ENCODE data around the gene DOK1. TPM values are rescaled to one million over a fixed set of nuclear protein-coding genes. Genes with fewer than 3 reads are reported as not detected.

DOK1 gene
- 13.0 and 19.8 TPM in 2 replicates for total RNA-seq

GRCh38 chr2:74553892-74554819, at the start of gene DOK1, which contains the start of gene LOXL3:
DOK1 (plus strand) TSS chr2:74554720; CDS start chr2:74554755, 35 bp downstream.
LOXL3 (minus strand) TSS chr2:74553942; CDS start chr2:74552634, 1,308 bp downstream.
- DNase-seq (ENCODE audit: low read depth), result peak; percentile 53

DNA sequence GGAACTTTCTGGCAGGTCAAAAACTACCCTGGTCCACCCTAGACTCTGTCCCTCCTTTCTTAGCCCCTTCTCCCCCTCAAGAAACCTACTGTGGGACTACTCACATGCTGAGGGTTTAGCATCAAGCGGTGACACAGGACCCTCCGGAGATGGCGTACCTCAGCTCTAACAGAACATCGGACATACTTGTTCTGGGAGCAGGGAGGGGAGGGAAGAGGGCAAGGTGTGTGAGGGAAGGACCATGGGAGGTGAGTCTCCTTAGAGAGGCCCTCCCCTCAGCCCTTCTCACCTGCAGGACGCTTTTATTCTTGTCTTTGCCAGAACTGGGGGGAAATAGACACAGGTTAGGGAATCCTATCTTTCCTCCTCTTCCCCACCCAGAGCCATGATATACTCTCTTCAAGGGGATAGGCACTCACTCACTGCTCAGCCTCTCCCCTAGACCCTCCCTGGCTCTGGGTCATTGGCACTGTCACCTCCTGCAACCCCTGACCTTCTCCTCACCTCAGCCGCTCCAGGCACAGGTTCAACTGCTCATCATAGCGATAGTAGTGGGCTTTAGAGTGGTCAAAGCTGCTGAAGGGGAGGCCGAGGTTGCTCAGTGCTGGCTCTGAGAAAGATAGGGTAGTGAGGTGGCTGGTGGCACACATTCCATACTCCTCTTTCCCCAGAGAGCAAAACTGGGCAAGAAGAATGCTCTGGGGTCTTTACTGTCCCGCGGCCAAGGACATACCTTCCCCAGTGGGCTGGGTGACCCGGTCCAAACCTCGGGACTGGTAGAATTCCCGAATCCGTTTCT, 48.9 kb upstream of the DOK1 start:
- DNase-seq (ENCODE audit: low read depth), result no peak

DNA sequence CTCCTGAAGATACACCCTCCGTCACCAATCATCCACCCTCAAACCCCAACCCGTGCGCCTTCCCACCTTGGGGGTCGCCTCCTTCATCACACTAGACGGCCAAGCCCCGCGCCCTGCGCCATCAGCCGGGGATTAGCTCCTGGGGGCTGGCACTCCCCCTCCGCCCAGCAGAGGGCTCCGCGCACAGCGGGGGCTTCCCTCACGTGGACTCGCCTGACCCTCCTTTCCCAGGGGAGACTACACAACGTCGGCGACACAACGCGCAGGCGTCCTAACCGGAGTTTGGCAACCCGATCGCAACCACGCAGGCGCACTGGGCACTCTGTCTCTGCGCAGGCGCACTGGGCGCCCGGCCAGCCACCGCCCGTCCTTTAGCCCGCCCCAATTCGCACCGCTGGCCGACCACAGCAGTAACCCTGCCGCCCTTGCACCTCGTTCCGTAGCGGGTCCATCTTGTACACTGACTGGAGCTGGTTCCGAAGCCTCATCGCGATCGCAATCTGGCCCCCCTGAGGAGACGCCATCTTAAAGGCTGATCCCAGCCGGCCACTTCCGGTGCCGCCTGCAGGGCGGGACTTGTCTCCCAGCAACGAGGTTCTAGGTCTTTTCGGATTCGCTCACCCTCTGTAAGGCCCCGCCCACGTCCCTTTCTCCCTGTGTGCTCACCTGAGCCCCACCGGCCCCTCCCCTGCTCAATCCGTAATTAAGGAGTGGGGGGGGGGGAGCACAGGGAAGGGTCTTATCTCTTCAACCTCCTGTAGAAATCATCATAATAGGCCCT, 47.2 kb upstream of the DOK1 start, which contains the start of gene PCGF1:
TSS of gene PCGF1 (minus strand) at position 551 of the 781 bp plus-strand sequence. CDS start at position 524, 27 bp downstream.
- DNase-seq (ENCODE audit: low read depth), result peak; percentile 96

DNA sequence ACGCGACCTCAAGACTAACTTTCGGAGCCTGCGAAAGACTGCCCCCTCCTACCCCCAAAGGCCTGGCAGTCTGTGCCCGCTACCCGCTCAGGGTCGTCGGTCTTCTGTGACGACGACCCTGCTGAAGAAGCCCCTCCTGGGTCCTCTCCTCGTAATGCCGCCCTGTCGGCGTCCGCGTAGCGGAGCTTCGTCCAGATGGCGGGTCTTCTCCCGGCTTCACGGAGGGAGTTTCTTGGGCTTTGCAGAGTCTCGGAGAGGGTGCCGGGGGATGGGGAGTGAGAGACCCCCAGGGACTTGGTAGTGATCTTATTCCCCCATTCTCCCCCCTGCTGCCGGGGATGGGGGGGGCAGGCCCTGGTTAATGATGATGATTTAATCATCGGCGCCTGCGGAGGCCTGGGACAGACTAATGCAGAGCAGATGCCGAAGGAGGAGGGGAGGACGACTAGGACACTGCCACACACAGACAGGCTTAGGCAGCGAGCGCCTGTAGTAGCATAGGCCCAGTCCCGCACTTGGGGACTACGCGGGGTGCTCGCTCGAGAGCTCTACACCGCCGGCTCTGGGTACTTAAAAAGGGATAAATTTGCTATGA, 46.5 kb upstream of the DOK1 start:
- no peak for DNase-seq (ENCODE audit: low read depth)

GRCh38 chr2:74510272-74510671, 44.2 kb upstream of the DOK1 start:
- DNase-seq (ENCODE audit: low read depth), result no peak

- DNase-seq (ENCODE audit: low read depth), result no peak
Observed at GRCh38 chr2:74511104-74511989, 43.2 kb upstream of the DOK1 start.

DNA sequence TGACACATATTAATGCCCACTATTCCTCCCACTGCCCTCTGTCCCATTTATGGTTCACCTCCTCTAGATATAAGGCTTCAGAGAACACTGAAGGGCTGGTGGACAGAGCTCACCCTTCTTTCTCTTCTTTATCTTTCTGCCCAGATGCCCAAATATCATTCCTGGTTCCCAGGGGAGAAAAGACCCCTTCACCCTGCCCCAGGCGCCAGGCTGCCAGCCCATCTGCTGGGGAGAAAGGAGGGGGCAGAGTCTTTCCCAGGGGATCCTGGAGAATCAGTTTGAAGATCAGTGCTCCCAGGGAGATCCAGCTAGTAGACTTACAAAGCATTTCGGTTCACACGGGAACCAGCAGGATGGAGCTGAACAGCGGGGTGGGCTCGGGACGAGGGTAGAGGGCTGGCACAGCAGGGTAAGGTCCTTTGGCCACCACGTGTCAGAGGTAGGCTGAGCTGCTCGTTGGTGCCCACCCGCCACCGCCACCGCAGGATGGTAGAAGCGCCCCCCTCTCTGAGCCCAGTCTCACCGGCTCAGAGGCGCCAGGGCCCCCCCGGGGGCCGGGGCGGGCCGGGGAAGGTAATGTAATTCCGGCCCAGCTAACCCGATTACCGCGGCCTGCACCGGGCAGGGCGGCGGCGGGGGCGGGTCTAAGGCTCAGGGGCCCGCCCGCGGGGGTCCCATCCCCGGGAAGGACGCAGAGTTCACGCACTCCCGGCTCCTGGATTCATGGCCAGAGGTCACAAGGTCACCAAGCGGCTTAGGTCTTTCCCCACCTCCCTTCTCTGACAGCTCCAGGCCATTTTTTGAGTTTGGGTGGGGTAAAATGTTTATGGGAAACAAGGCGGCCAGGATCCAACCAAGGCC, 41.5 kb upstream of the DOK1 start:
- DNase-seq (ENCODE audit: low read depth), result no peak

GRCh38 chr2:74513605-74514367, 40.7 kb upstream of the DOK1 start:
- DNase-seq (ENCODE audit: low read depth), result no peak

- no peak for DNase-seq (ENCODE audit: low read depth)
Observed at GRCh38 chr2:74514368-74515270, 39.9 kb upstream of the DOK1 start, which contains the start of gene TLX2. TLX2 (plus strand) TSS chr2:74514450; CDS start chr2:74514807, 357 bp downstream.

- DNase-seq (ENCODE audit: low read depth), result no peak
Observed at GRCh38 chr2:74515271-74515980, 39.1 kb upstream of the DOK1 start.

GRCh38 chr2:74515981-74516633, 38.4 kb upstream of the DOK1 start:
- DNase-seq (ENCODE audit: low read depth), result no peak

GRCh38 chr2:74516650-74517049, 37.9 kb upstream of the DOK1 start:
- DNase-seq (ENCODE audit: low read depth), result no peak

- no peak for DNase-seq (ENCODE audit: low read depth)
Observed at GRCh38 chr2:74522516-74522915, 32.0 kb upstream of the DOK1 start.

- no peak for DNase-seq (ENCODE audit: low read depth)
Observed at GRCh38 chr2:74524005-74524404, 30.5 kb upstream of the DOK1 start.

- no peak for DNase-seq (ENCODE audit: low read depth)
Observed at GRCh38 chr2:74524955-74525716, 29.4 kb upstream of the DOK1 start.
